Ectodermal cell (in vitro differentiated cells): ENCODE data around the gene ITGB2.

ENCODE experiments used
- H3K27ac ChIP-seq: 2 replicates; pipeline ENCODE4 v1.7.0; 2013; ENCODE audit warnings: mild to moderate bottlenecking, low read depth, low read length; ENCODE audit not compliant: insufficient read depth, poor library complexity, severe bottlenecking
- H3K27me3 ChIP-seq: 2 replicates; pipeline ENCODE4 v1.7.0; 2013; ENCODE audit warnings: mild to moderate bottlenecking, low read length; ENCODE audit not compliant: insufficient read depth, control insufficient read depth, poor library complexity, severe bottlenecking
- H3K36me3 ChIP-seq: one replicate; pipeline ENCODE4 v1.7.0; 2013; ENCODE audit warnings: low read length; ENCODE audit not compliant: control insufficient read depth, insufficient read depth
- H3K4me1 ChIP-seq: one replicate; pipeline ENCODE4 v1.7.0; 2013; ENCODE audit warnings: low read length; ENCODE audit not compliant: control insufficient read depth, insufficient read depth
- H3K4me3 ChIP-seq: 2 replicates; pipeline ENCODE4 v1.7.0; 2013; ENCODE audit warnings: low read depth, low read length, control low read depth; ENCODE audit not compliant: insufficient read depth
- H3K9me3 ChIP-seq: 2 replicates; pipeline ENCODE4 v1.7.0; 2013; ENCODE audit warnings: mild to moderate bottlenecking, low read length, moderate library complexity; ENCODE audit not compliant: control insufficient read depth
- WGBS, 2 experiments: methylation state at CpG; one replicate each; pipeline ENCODE4 v1.1.7; 2013; ENCODE audit warnings: missing lambda C conversion rate in 2 of 2; 5-methylcytosine and 5-hydroxymethylcytosine counted together

The ITGB2 gene

GRCh38 chr21:44888581-44889550 lies 31.8 kb downstream of the ITGB2 start:
- WGBS, 2 experiments: 94 to 95% methylated on average over 64 of the region's 64 CpGs
- Histone ChIP-seq H3K27me3 (no peaks in the 10 kb centered on the region), H3K4me3 (no peak overlapping the region)

GRCh38 chr21:44887807-44888580 lies 32.7 kb downstream of the ITGB2 start:
- H3K36me3 ChIP-seq: no peaks in the 10 kb centered on the region
- H3K27me3 ChIP-seq: no peaks in the 10 kb centered on the region
- no peaks in the 10 kb centered on the region for H3K4me1 ChIP-seq
- H3K9me3 ChIP-seq: no peaks in the 10 kb centered on the region
- no peak overlapping the region for H3K27ac ChIP-seq
- H3K4me3 ChIP-seq: no peak overlapping the region
- 92 to 93% methylated on average over 24 of the region's 24 CpGs for WGBS, 2 experiments

More at GRCh38 chr21:44888581-44889550, 31.8 kb downstream of the ITGB2 start:
- H3K27ac ChIP-seq: no peak overlapping the region
- H3K9me3 ChIP-seq: no peaks in the 10 kb centered on the region
- no peaks in the 10 kb centered on the region for H3K4me1 ChIP-seq
- no peaks in the 10 kb centered on the region for H3K36me3 ChIP-seq

- H3K36me3 ChIP-seq: no peaks in the 10 kb centered on the region
- H3K9me3 ChIP-seq: no peaks in the 10 kb centered on the region
- H3K4me1 ChIP-seq: no peaks in the 10 kb centered on the region
- no peak overlapping the region for H3K27ac ChIP-seq
- H3K27me3 ChIP-seq: no peaks in the 10 kb centered on the region
- no peak overlapping the region for H3K4me3 ChIP-seq
- WGBS, 2 experiments: 91% methylated on average over 11 of the region's 11 CpGs
Measured at GRCh38 chr21:44887126-44887806, 33.4 kb downstream of the ITGB2 start.

- 91 to 93% methylated on average over 44 of the region's 44 CpGs for WGBS, 2 experiments
- Histone ChIP-seq H3K36me3 (no peaks in the 10 kb centered on the region), H3K9me3 (no peaks in the 10 kb centered on the region), H3K27ac (no peak overlapping the region), H3K27me3 (no peaks in the 10 kb centered on the region), H3K4me1 (no peaks in the 10 kb centered on the region), H3K4me3 (no peak overlapping the region)
Measured at GRCh38 chr21:44886113-44887075, 34.3 kb downstream of the ITGB2 start.

GRCh38 chr21:44885615-44886014 lies 35.1 kb downstream of the ITGB2 start:
- Histone ChIP-seq H3K36me3 (no peaks in the 10 kb centered on the region), H3K27me3 (no peaks in the 10 kb centered on the region), H3K4me1 (no peaks in the 10 kb centered on the region), H3K27ac (no peak overlapping the region), H3K4me3 (no peak overlapping the region), H3K9me3 (no peaks in the 10 kb centered on the region)
- WGBS, 2 experiments: 87 to 90% methylated on average over 10 of the region's 11 CpGs

- Histone ChIP-seq H3K4me3 (no peak overlapping the region), H3K27ac (no peak overlapping the region), H3K36me3 (no peaks in the 10 kb centered on the region), H3K4me1 (no peaks in the 10 kb centered on the region), H3K27me3 (no peaks in the 10 kb centered on the region), H3K9me3 (no peaks in the 10 kb centered on the region)
- 80 to 88% methylated on average over 7 of the region's 7 CpGs for WGBS, 2 experiments
Measured at GRCh38 chr21:44884097-44884496, 36.6 kb downstream of the ITGB2 start.

- WGBS, 2 experiments: 91 to 92% methylated on average over 11 of the region's 11 CpGs
- no peaks in the 10 kb centered on the region for H3K9me3 ChIP-seq
- H3K27me3 ChIP-seq: peaks cover 6% of the 10 kb centered on the region
Measured at GRCh38 chr21:44883250-44883649, 37.4 kb downstream of the ITGB2 start.

GRCh38 chr21:44881198-44881872 lies 39.4 kb downstream of the ITGB2 start:
- WGBS, 2 experiments: 91% methylated on average over 6 of the region's 6 CpGs
- no peak overlapping the region for H3K4me3 ChIP-seq
- no peaks in the 10 kb centered on the region for H3K4me1 ChIP-seq
- no peaks in the 10 kb centered on the region for H3K36me3 ChIP-seq
- peaks cover 13% of the 10 kb centered on the region for H3K27me3 ChIP-seq
- no peak overlapping the region for H3K27ac ChIP-seq
- no peaks in the 10 kb centered on the region for H3K9me3 ChIP-seq

More at GRCh38 chr21:44883250-44883649, 37.4 kb downstream of the ITGB2 start:
- Histone ChIP-seq H3K4me1 (no peaks in the 10 kb centered on the region), H3K36me3 (no peaks in the 10 kb centered on the region), H3K27ac (no peak overlapping the region), H3K4me3 (no peak overlapping the region)
